Cerebellar cortex (tissue), 1 donor: ENCODE results near the gene HNRNPC.
A peak's percentile ranks its signal among the peaks of the same experiment; 100 is the strongest.
"Not testable (repeated sequence)": the region's sequence is repeated elsewhere in the genome, so short reads cannot be mapped to it uniquely, and the experiment has no call there.

Source experiments
- DNase-seq: peaks from one replicate; pipeline ENCODE4 v3.0.0-alpha.2; 2015; ENCODE audit warnings: low spot score

HNRNPC gene

GRCh38 chr14:21268617-21269251, 508 bp downstream of the HNRNPC start:
- peak; percentile 42 for DNase-seq

- no peak for DNase-seq
These were observed 1.2 kb downstream of the HNRNPC start for GRCh38 chr14:21267886-21268616.

- DNase-seq: no peak
These were observed 1.8 kb downstream of the HNRNPC start for GRCh38 chr14:21267431-21267845.

GRCh38 chr14:21264025-21264801, 5.0 kb downstream of the HNRNPC start:
- no peak for DNase-seq

- DNase-seq: no peak
These were observed 5.8 kb downstream of the HNRNPC start for GRCh38 chr14:21263284-21264024.

- no peak for DNase-seq
These were observed 6.8 kb downstream of the HNRNPC start for GRCh38 chr14:21262410-21262809.

GRCh38 chr14:21261824-21262223, 7.4 kb downstream of the HNRNPC start:
- DNase-seq: no peak

- no peak for DNase-seq
These were observed 10.1 kb downstream of the HNRNPC start for GRCh38 chr14:21258889-21259787.

- DNase-seq: no peak
These were observed 11.0 kb downstream of the HNRNPC start for GRCh38 chr14:21258005-21258888.

GRCh38 chr14:21257394-21257909, 11.8 kb downstream of the HNRNPC start:
- DNase-seq: no peak

GRCh38 chr14:21256539-21257393, 12.5 kb downstream of the HNRNPC start:
- DNase-seq: no peak

GRCh38 chr14:21256102-21256447, 13.2 kb downstream of the HNRNPC start:
- not testable (repeated sequence) for DNase-seq

GRCh38 chr14:21255385-21256101, 13.7 kb downstream of the HNRNPC start:
- DNase-seq: no peak

GRCh38 chr14:21252149-21252548, 17.1 kb downstream of the HNRNPC start:
- no peak for DNase-seq

- no peak for DNase-seq
These were observed 18.0 kb downstream of the HNRNPC start for GRCh38 chr14:21251215-21251614.

GRCh38 chr14:21248739-21249411, 20.4 kb downstream of the HNRNPC start:
- no peak for DNase-seq

- no peak for DNase-seq
These were observed 20.9 kb downstream of the HNRNPC start for GRCh38 chr14:21248338-21248737.

GRCh38 chr14:21245813-21246212, 23.4 kb downstream of the HNRNPC start:
- no peak for DNase-seq
